Smooth muscle cell of the umbilical artery (primary cell): ENCODE data around the gene PGM3. TPM values are rescaled to one million over a fixed set of nuclear protein-coding genes. Genes with fewer than 3 reads are reported as not detected.

ENCODE experiments used
- total RNA-seq: library from RNA; depleted of rRNA; stranded (reverse); fragments of >200 nt; gene quantifications from 2 replicates; pipeline ENCODE4 v1.2.3, GENCODE V29; 2014

The PGM3 gene
- 247 and 279 TPM in 2 replicates for total RNA-seq

GRCh38 chr6:83192871-83193746, at the start of gene PGM3, which contains the start of gene RWDD2A:
PGM3 (minus strand) TSS chr6:83193265; CDS start chr6:83191012, 2,253 bp downstream.
RWDD2A (plus strand) TSS chr6:83193357; CDS start chr6:83194452, 1,095 bp downstream.

Other genes with a start within 250 kb of the PGM3 start
- 7.2 and 8.9 TPM in 2 replicates for gene UBE3D, start 127.4 kb downstream of the PGM3 start, total RNA-seq
- gene DOP1A, start 125.6 kb downstream of the PGM3 start, total RNA-seq = 30.4 and 33.9 TPM in 2 replicates
- gene RWDD2A, start 92 bp upstream of the PGM3 start, total RNA-seq = 4.8 and 5.2 TPM in 2 replicates
- 43.7 and 48.9 TPM in 2 replicates for gene ME1, start 237.8 kb upstream of the PGM3 start, total RNA-seq